Aorta (tissue), 5 donors: ENCODE data around the gene FGF16. TPM values are rescaled to one million over a fixed set of nuclear protein-coding genes. Genes with fewer than 3 reads are reported as not detected.

Experiments used
- ATAC-seq: fragments of 200-7000 bp; cut with Tn5 transposase; one replicate; pipeline ENCODE4 v1.9.1; 2022; ENCODE audit warnings: moderate library complexity; ENCODE audit not compliant: low FRiP score
- DNase-seq, 2 donors: peaks; one replicate each; pipeline ENCODE4 v3.0.0-alpha.2; 2020
- H3K27ac ChIP-seq, 2 donors: one replicate each; pipeline ENCODE4 v1.5.1; 2013; ENCODE audit warnings: low read length in 2 of 2, mild to moderate bottlenecking in 2 of 2, moderate library complexity in 2 of 2, control low read depth in 1 of 2, inconsistent platforms in 1 of 2, low read depth in 1 of 2
- H3K27me3 ChIP-seq, 2 donors: one replicate each; pipeline ENCODE4 v1.6.1; 2013; ENCODE audit warnings: control low read depth in 1 of 2, low read length in 1 of 2, mild to moderate bottlenecking in 1 of 2, moderate library complexity in 1 of 2; ENCODE audit not compliant: insufficient read depth in 2 of 2, control insufficient read depth in 1 of 2
- H3K36me3 ChIP-seq, 2 donors: one replicate each; pipeline ENCODE4 v1.6.1; 2013; ENCODE audit warnings: control low read depth in 1 of 2, low read length in 1 of 2, mild to moderate bottlenecking in 1 of 2; ENCODE audit not compliant: insufficient read depth in 2 of 2, control insufficient read depth in 1 of 2
- H3K4me1 ChIP-seq, 2 donors: one replicate each; pipeline ENCODE4 v1.6.1; 2013; ENCODE audit warnings: low read length in 2 of 2, control low read depth in 1 of 2, mild to moderate bottlenecking in 1 of 2, moderate library complexity in 1 of 2; ENCODE audit not compliant: insufficient read depth in 2 of 2, control insufficient read depth in 1 of 2
- H3K4me3 ChIP-seq, 2 donors: one replicate each; pipeline ENCODE4 v1.5.1; 2013; ENCODE audit warnings: low read length in 2 of 2, control low read depth in 1 of 2, mild to moderate bottlenecking in 1 of 2
- H3K9me3 ChIP-seq: one replicate; pipeline ENCODE4 v1.6.1; 2013; ENCODE audit warnings: mild to moderate bottlenecking, low read length; ENCODE audit not compliant: control insufficient read depth
- WGBS, 2 donors: extraction: QIAGEN DNeasy Blood & Tissue Kit; methylation state at CpG; one replicate each; pipeline ENCODE4 v1.1.7; 2013; 5-methylcytosine and 5-hydroxymethylcytosine counted together
- intact Hi-C, 2 donors: fragments of 100-400 bp; cut with DNase I; formaldehyde crosslinking; loops; one replicate each; pipeline versions ENCODE4 v1.14.2 to v1.15.0; 2022
- polyA plus RNA-seq, 2 donors: library from polyadenylated mRNA; stranded (reverse); fragments of 200-250 nt; gene quantifications; one replicate each; pipeline ENCODE4 v1.2.3, GENCODE V29; 2013
- total RNA-seq, 2 donors: library from RNA; stranded (reverse); fragmentation: NEBNext Ultra II Directional; extraction: Animal tissue kit (Norgen Biotek cat#: 25700); gene quantifications; one replicate each; pipeline ENCODE4 v1.2.1, GENCODE V29; 2021
- donor health status: healthy with polysubstance abuse.
- donor health status: Bipolar disorder and iron deficiency.
- donor health status: DM: no; HTN: no; CAD: no.
- donor health status: DM: no; HTN: no; CAD: no.
- donor health status: DM: yes; HTN: yes; CAD: no.

Gene FGF16
- total and polyA plus RNA-seq, 4 donors, result 4.6 TPM; not detected in 3

- DNase-seq (no peak), ATAC-seq (no peak)
- Histone ChIP-seq H3K4me3 (no peak overlapping the region), H3K27me3 (no peaks in the 10 kb centered on the region), H3K36me3 (no peaks in the 10 kb centered on the region), H3K9me3 (no peaks in the 10 kb centered on the region), H3K4me1 (no peaks in the 10 kb centered on the region), H3K27ac (no peak overlapping the region)
- intact Hi-C loops, result no loop called here
- WGBS, 2 donors, result 66 to 96% methylated on average over 1 of the region's 1 CpG
These were observed 6.2 kb upstream of the FGF16 start for GRCh38 chrX:77441033-77441432.

GRCh38 chrX:77441479-77441878 is 5.7 kb upstream of the FGF16 start:
- Histone ChIP-seq H3K36me3 (no peaks in the 10 kb centered on the region), H3K4me3 (no peak overlapping the region), H3K27me3 (no peaks in the 10 kb centered on the region), H3K9me3 (no peaks in the 10 kb centered on the region), H3K27ac (no peak overlapping the region), H3K4me1 (no peaks in the 10 kb centered on the region)
- no peak for DNase-seq
- no peak for ATAC-seq
- intact Hi-C loops, result no loop called here

GRCh38 chrX:77442728-77443127 is 4.5 kb upstream of the FGF16 start:
- no peaks in the 10 kb centered on the region for H3K27me3 ChIP-seq
- WGBS, 2 donors, result 48 to 72% methylated on average over 1 of the region's 1 CpG
- DNase-seq (no peak), ATAC-seq (peak; percentile 75)
- H3K9me3 ChIP-seq, result no peaks in the 10 kb centered on the region
- intact Hi-C loops, result no loop called here
- H3K4me3 ChIP-seq, result no peak overlapping the region
- H3K36me3 ChIP-seq, result no peaks in the 10 kb centered on the region
- H3K27ac ChIP-seq, result no peak overlapping the region
- no peaks in the 10 kb centered on the region for H3K4me1 ChIP-seq

GRCh38 chrX:77444075-77444474 is 3.1 kb upstream of the FGF16 start:
- ATAC-seq (no peak), DNase-seq (no peak)
- no peaks in the 10 kb centered on the region for H3K9me3 ChIP-seq
- 50 to 76% methylated on average over 1 of the region's 1 CpG for WGBS, 2 donors
- no peaks in the 10 kb centered on the region for H3K27me3 ChIP-seq
- intact Hi-C loops, result no loop called here
- H3K27ac ChIP-seq, result no peak overlapping the region
- H3K4me1 ChIP-seq, result no peaks in the 10 kb centered on the region
- H3K4me3 ChIP-seq, result no peak overlapping the region
- no peaks in the 10 kb centered on the region for H3K36me3 ChIP-seq

GRCh38 chrX:77444545-77444944 is 2.6 kb upstream of the FGF16 start:
- Histone ChIP-seq H3K27me3 (no peaks in the 10 kb centered on the region), H3K4me1 (no peaks in the 10 kb centered on the region), H3K27ac (no peak overlapping the region), H3K9me3 (no peaks in the 10 kb centered on the region), H3K36me3 (no peaks in the 10 kb centered on the region), H3K4me3 (no peak overlapping the region)
- WGBS, 2 donors, result 59 to 64% methylated on average over 3 of the region's 3 CpGs
- ATAC-seq (no peak), DNase-seq (no peak)
- intact Hi-C loops, result no loop called here

- DNase-seq, result peak in 1 of 2 donors; percentile 48
- Histone ChIP-seq H3K4me1 (no peaks in the 10 kb centered on the region), H3K27me3 (no peaks in the 10 kb centered on the region), H3K9me3 (no peaks in the 10 kb centered on the region), H3K27ac (no peak overlapping the region), H3K36me3 (no peaks in the 10 kb centered on the region), H3K4me3 (peak overlapping the region; percentile 2 to 13)
- intact Hi-C loops, result no loop called here
- ATAC-seq, result no peak
- WGBS, 2 donors, result 6 to 27% methylated on average over 27 of the region's 27 CpGs
These were observed 1.1 kb upstream of the FGF16 start for GRCh38 chrX:77446029-77446585.

- no peak overlapping the region for H3K27ac ChIP-seq
These were observed 722 bp downstream of the FGF16 start for GRCh38 chrX:77447653-77448569.

GRCh38 chrX:77450415-77450814 is 3.2 kb downstream of the FGF16 start:
- intact Hi-C loops, result no loop called here
- ATAC-seq (no peak), DNase-seq (no peak)
- no peaks in the 10 kb centered on the region for H3K36me3 ChIP-seq
- no peaks in the 10 kb centered on the region for H3K4me1 ChIP-seq
- H3K27me3 ChIP-seq, result no peaks in the 10 kb centered on the region
- no peaks in the 10 kb centered on the region for H3K9me3 ChIP-seq
- no peak overlapping the region for H3K4me3 ChIP-seq
- peak overlapping the region in 1 of 2 donors; percentile 33 for H3K27ac ChIP-seq
- 55 to 88% methylated on average over 3 of the region's 3 CpGs for WGBS, 2 donors

More at GRCh38 chrX:77447653-77448569, 722 bp downstream of the FGF16 start:
- no peaks in the 10 kb centered on the region for H3K9me3 ChIP-seq
- H3K36me3 ChIP-seq, result no peaks in the 10 kb centered on the region
- DNase-seq (peak in 1 of 2 donors; percentile 73), ATAC-seq (peak; percentile 24)
- H3K4me1 ChIP-seq, result no peaks in the 10 kb centered on the region
- 62 to 63% methylated on average over 66 to 73 of the region's 73 CpGs for WGBS, 2 donors
- intact Hi-C loops, result no loop called here
- no peaks in the 10 kb centered on the region for H3K27me3 ChIP-seq
- no peak overlapping the region for H3K4me3 ChIP-seq

GRCh38 chrX:77450996-77451395 is 3.8 kb downstream of the FGF16 start:
- WGBS, 2 donors, result 23 to 64% methylated on average over 1 of the region's 1 CpG
- no peaks in the 10 kb centered on the region for H3K27me3 ChIP-seq
- ATAC-seq, result no peak
- H3K9me3 ChIP-seq, result no peaks in the 10 kb centered on the region
- no peaks in the 10 kb centered on the region for H3K4me1 ChIP-seq
- no peaks in the 10 kb centered on the region for H3K36me3 ChIP-seq
- H3K4me3 ChIP-seq, result no peak overlapping the region
- no peak overlapping the region for H3K27ac ChIP-seq
- no peak for DNase-seq
- intact Hi-C loops, result no loop called here
